ENCODE data around the gene RAB20.

DNA sequence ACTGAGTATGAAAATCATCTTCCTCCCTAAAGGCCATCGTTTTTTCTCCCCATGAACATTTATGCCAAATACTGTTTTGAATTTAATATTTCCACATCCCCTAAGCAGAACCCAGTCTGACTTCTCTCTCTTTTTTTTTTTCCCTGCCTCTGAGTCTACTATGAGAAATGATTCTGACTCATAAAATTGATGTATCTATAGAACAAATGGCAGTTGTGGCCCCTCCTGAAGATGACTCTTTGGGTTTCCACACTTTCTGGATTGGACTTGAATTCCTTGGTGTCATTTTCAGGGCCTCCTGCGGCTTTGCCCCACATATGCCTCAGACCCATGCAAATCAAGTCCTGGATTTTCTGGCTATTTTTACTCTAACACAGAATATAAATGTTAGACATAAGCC is 31.1 kb upstream of the RAB20 start:
- TF ChIP-seq SIN3A (IDR thresholded peaks at IDR 0.05; ENCODE audit: borderline replicate concordance, insufficient read depth, low read length), result no peak
- no peak for TF ChIP-seq POLR2AphosphoS5 (IDR thresholded peaks at IDR 0.05; ENCODE audit: low read depth, low read length)

All from PFSK-1 (cell line).